ENCODE measurements around the gene GRM4.

GRM4 gene

GRCh38 chr6:33980176-33981175, 165.4 kb downstream of the GRM4 start:
- DNase-seq (ENCODE audit: low read depth in 2 of 2) = no peak

- DNase-seq (ENCODE audit: low read depth in 2 of 2) = no peak
Observed at GRCh38 chr6:33979750-33980149, 166.1 kb downstream of the GRM4 start.

- DNase-seq (ENCODE audit: low read depth in 2 of 2) = no peak
Observed at GRCh38 chr6:33978412-33979150, 167.3 kb downstream of the GRM4 start.

- DNase-seq (ENCODE audit: low read depth in 2 of 2) = no peak
Observed at GRCh38 chr6:33977606-33978411, 168.1 kb downstream of the GRM4 start.

GRCh38 chr6:33976437-33977360, 169.2 kb downstream of the GRM4 start:
- no peak for DNase-seq (ENCODE audit: low read depth in 2 of 2)

- no peak for DNase-seq (ENCODE audit: low read depth in 2 of 2)
Observed at GRCh38 chr6:33975661-33976436, 170.0 kb downstream of the GRM4 start.

- DNase-seq (ENCODE audit: low read depth in 2 of 2) = no peak
Observed at GRCh38 chr6:33974471-33974870, 171.4 kb downstream of the GRM4 start.

GRCh38 chr6:33974030-33974429, 171.9 kb downstream of the GRM4 start:
- DNase-seq (ENCODE audit: low read depth in 2 of 2) = no peak

- DNase-seq (ENCODE audit: low read depth in 2 of 2) = no peak
Observed at GRCh38 chr6:33971580-33971979, 174.3 kb downstream of the GRM4 start.
